H1 (cell line): ENCODE results near the gene KRCC1. TPM values are rescaled to one million over a fixed set of nuclear protein-coding genes. Genes with fewer than 3 reads are reported as not detected.

Experiments used
- ASH2L ChIP-seq: fragments of 200-600, 300-600 bp; sonication (generic); IDR thresholded peaks from one replicate; pipeline ENCODE4 v1.7.1; 2017; ENCODE audit warnings: low read length
- BCL11A ChIP-seq, 2 experiments: IDR thresholded peaks; one replicate each; pipeline ENCODE4 v1.6.1; 2011; ENCODE audit warnings: low read depth in 2 of 2, low read length in 2 of 2, mild to moderate bottlenecking in 2 of 2
- CHD7 ChIP-seq: fragments of 300-600 bp; sonication (generic); IDR thresholded peaks from 2 replicates; pipeline ENCODE4 v1.7.1; 2012; ENCODE audit warnings: low read length, moderate library complexity, mild to moderate bottlenecking, inconsistent platforms; ENCODE audit not compliant: insufficient replicate concordance
- FOSL1 ChIP-seq: IDR thresholded peaks from 2 replicates; pipeline ENCODE4 v1.6.1; 2011; ENCODE audit warnings: mild to moderate bottlenecking, low read depth, low read length, moderate library complexity; ENCODE audit not compliant: insufficient read depth
- JUND ChIP-seq: IDR thresholded peaks from 2 replicates; pipeline ENCODE4 v1.6.1; 2011; ENCODE audit warnings: mild to moderate bottlenecking, improper control_type of control experiment, low read length
- MAFK ChIP-seq: IDR thresholded peaks from 2 replicates; pipeline ENCODE4 v1.6.1; 2012; ENCODE audit warnings: low read depth, mild to moderate bottlenecking, improper control_type of control experiment, low read length
- RBBP5 ChIP-seq: IDR thresholded peaks from 2 replicates; pipeline ENCODE4 v1.7.1; 2012; ENCODE audit warnings: low read depth, mild to moderate bottlenecking, inconsistent platforms, low read length, moderate library complexity, borderline replicate concordance
- RNF2 ChIP-seq: fragments of 200-900, 300-1000 bp; sonication (generic); IDR thresholded peaks from 2 replicates; pipeline ENCODE4 v1.7.1; 2016; ENCODE audit warnings: borderline replicate concordance, low read depth, mild to moderate bottlenecking, antibody characterized with exemption, low read length; ENCODE audit not compliant: poor library complexity, severe bottlenecking; ENCODE audit errors: missing control alignments
- YY1 ChIP-seq: IDR thresholded peaks from 2 replicates; pipeline ENCODE4 v1.6.1; 2011; ENCODE audit warnings: low read depth, mild to moderate bottlenecking, low read length
- polyA plus RNA-seq, 7 experiments: library from polyadenylated mRNA; depleted of rRNA in 3 of 7; stranded (reverse) in 5 of 7; unstranded in 2 of 7; fragments of >200 nt in 5 of 7; fragments of 200-250 nt in 2 of 7; gene quantifications; 1 replicate in 5 of 7; 2 replicates in 1 of 7; 4 replicates in 1 of 7; pipeline versions ENCODE4 v1.2.1 to v1.2.3, GENCODE V29; 2011 to 2013; ENCODE audit warnings: missing spikeins in 2 of 7, mixed read lengths in 2 of 7
- total RNA-seq: library from RNA; stranded (reverse); fragmentation: NEBNext Ultra II Directional; extraction: Animal tissue kit (Norgen Biotek cat#: 25700); gene quantifications from 2 replicates; pipeline ENCODE4 v1.2.1, GENCODE V29; 2021

Gene KRCC1
- total and polyA plus RNA-seq, 2 of the 8 experiments (the other 6 are each of a cell fraction or from before 2014, with no cell fraction given) = 5.1 to 8.5 TPM

DNA sequence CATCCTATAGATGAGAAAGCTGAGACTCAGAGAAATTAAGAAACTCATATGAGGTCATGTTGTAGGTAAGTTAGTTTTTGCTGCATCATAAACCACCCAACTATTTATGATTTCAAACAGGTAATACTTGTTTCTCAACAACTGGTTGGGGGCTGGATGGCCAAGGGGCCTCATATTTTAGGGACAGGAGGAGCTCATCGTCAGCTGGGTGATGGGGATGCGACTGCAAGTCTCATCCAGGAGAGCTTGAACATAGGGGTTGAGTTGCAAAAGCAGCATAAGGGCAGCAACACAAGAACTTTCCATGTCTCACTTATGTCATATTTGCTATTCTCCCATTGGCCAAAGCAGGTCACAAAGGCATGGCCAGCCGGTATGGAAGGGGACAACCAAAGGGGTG, 35.6 kb downstream of the KRCC1 start (continued):
- no peak for TF ChIP-seq CHD7
- TF ChIP-seq BCL11A (IDR thresholded peaks at IDR 0.05; ENCODE audit: low read depth in 2 of 2, low read length in 2 of 2) = no peak
- TF ChIP-seq MAFK = no peak
- TF ChIP-seq RNF2 = no peak
- TF ChIP-seq ASH2L = no peak
- no peak for TF ChIP-seq FOSL1
- no peak for TF ChIP-seq RBBP5
- TF ChIP-seq JUND = no peak
- no peak for TF ChIP-seq YY1
